ENCODE results near the gene NOP10. TPM values are rescaled to one million over a fixed set of nuclear protein-coding genes. Genes with fewer than 3 reads are reported as not detected.

Gene NOP10
- polyA plus RNA-seq, 1 donor (not counting 4 experiments of a cell fraction or from before 2014, with no cell fraction given) = 663 TPM

DNA sequence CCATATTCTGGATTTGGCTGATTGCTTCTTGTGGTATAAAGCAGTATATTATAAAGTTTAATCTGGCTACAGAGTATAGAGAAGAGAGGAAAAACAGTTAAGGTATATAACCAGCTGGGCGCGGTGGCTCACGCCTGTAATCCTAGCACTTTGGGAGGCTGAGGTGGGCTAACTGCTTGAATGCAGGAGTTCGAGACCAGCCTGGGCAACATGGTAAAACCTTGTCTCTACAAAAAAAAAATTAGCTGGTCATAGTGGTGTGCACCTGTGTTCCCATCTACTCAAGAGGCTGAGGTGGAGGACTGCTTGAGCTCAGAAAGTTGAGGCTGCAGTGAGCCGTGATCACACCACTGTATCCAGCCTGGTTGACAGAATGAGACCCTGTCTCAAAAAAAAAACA lies 12.7 kb downstream of the NOP10 start:
- no peak overlapping the region for H3K27ac ChIP-seq (ENCODE audit: control insufficient read depth, insufficient read depth, low read length)
- no peaks in the 10 kb centered on the region for H3K36me3 ChIP-seq (ENCODE audit: control insufficient read depth in 2 of 2, extremely low read depth in 1 of 2, insufficient read depth in 2 of 2, low read length in 2 of 2)
- H3K4me3 ChIP-seq (ENCODE audit: control insufficient read depth in 2 of 3, extremely low read depth in 1 of 3, insufficient read depth in 2 of 3, low read depth in 1 of 3, low read length in 3 of 3) = no peak overlapping the region
- no peak overlapping the region for H3K4me2 ChIP-seq (ENCODE audit: control insufficient read depth, extremely low read depth, insufficient read depth, low read depth, low read length)
- H3K27me3 ChIP-seq (ENCODE audit: control insufficient read depth, extremely low read depth, insufficient read depth, low read length) = no peaks in the 10 kb centered on the region
- dilution Hi-C loops (cut with MboI; ENCODE audit: extremely low pct_ligation_motif_present, low sequenced_read_pairs) = no loop called here
- H4K20me1 ChIP-seq (ENCODE audit: control insufficient read depth, extremely low read depth, insufficient read depth, low read length) = no peaks in the 10 kb centered on the region
- TF ChIP-seq, protein P1, sequence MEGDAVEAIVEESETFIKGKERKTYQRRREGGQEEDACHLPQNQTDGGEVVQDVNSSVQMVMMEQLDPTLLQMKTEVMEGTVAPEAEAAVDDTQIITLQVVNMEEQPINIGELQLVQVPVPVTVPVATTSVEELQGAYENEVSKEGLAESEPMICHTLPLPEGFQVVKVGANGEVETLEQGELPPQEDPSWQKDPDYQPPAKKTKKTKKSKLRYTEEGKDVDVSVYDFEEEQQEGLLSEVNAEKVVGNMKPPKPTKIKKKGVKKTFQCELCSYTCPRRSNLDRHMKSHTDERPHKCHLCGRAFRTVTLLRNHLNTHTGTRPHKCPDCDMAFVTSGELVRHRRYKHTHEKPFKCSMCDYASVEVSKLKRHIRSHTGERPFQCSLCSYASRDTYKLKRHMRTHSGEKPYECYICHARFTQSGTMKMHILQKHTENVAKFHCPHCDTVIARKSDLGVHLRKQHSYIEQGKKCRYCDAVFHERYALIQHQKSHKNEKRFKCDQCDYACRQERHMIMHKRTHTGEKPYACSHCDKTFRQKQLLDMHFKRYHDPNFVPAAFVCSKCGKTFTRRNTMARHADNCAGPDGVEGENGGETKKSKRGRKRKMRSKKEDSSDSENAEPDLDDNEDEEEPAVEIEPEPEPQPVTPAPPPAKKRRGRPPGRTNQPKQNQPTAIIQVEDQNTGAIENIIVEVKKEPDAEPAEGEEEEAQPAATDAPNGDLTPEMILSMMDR (optimal IDR thresholded peaks at IDR 0.05 in 1 of 3, IDR thresholded peaks at IDR 0.05 in 1 of 3, conservative IDR thresholded peaks at IDR 0.05 in 1 of 3; ENCODE audit: extremely low read depth in 1 of 3, insufficient read depth in 2 of 3, low read length in 3 of 3) = no peak
- no peak for TF ChIP-seq EZH2 (IDR thresholded peaks at IDR 0.05; ENCODE audit: low read length)
- no peak for FAIRE-seq
- no peak for DNase-seq (ENCODE audit: low read depth, low spot score)
- no peak overlapping the region for H3K9ac ChIP-seq (ENCODE audit: control insufficient read depth, extremely low read depth, insufficient read depth, low read length)
- H2AFZ ChIP-seq (ENCODE audit: control insufficient read depth, low read length) = no peak overlapping the region
- no peaks in the 10 kb centered on the region for H3K79me2 ChIP-seq (ENCODE audit: control insufficient read depth, insufficient read depth, low read length)
- no peaks in the 10 kb centered on the region for H3K9me1 ChIP-seq (ENCODE audit: control insufficient read depth, extremely low read depth, insufficient read depth, low read length)
- H3K9me3 ChIP-seq (ENCODE audit: control insufficient read depth, low read depth, low read length) = no peaks in the 10 kb centered on the region
- H3K4me1 ChIP-seq (ENCODE audit: control insufficient read depth, extremely low read depth, insufficient read depth, low read length) = no peaks in the 10 kb centered on the region

DNA sequence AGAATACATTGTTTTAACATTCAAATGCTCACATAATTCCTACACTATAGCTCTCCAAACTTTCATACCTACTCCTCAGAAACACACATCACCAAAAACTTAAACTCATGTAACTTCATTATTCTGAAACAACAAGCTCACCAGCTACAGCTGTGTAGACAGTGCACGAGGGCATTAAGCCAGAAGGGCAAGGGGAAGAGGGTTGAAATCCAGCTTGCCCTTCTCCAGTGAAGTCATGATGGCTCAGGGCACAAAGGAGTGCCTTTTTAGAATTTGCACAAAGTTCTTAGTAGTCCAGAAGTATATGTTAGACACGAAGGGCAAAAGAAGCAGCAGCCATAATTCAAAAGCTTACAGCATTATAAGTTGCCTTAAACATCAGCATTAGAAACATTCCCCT lies 13.9 kb downstream of the NOP10 start:
- no peak overlapping the region for H3K4me2 ChIP-seq (ENCODE audit: control insufficient read depth, extremely low read depth, insufficient read depth, low read depth, low read length)
- no peaks in the 10 kb centered on the region for H3K27me3 ChIP-seq (ENCODE audit: control insufficient read depth, extremely low read depth, insufficient read depth, low read length)
- no peaks in the 10 kb centered on the region for H3K4me1 ChIP-seq (ENCODE audit: control insufficient read depth, extremely low read depth, insufficient read depth, low read length)
- no peaks in the 10 kb centered on the region for H3K9me1 ChIP-seq (ENCODE audit: control insufficient read depth, extremely low read depth, insufficient read depth, low read length)
- no peaks in the 10 kb centered on the region for H3K79me2 ChIP-seq (ENCODE audit: control insufficient read depth, insufficient read depth, low read length)
- H3K4me3 ChIP-seq (ENCODE audit: control insufficient read depth in 2 of 3, extremely low read depth in 1 of 3, insufficient read depth in 2 of 3, low read depth in 1 of 3, low read length in 3 of 3) = no peak overlapping the region
- no peaks in the 10 kb centered on the region for H3K36me3 ChIP-seq (ENCODE audit: control insufficient read depth in 2 of 2, extremely low read depth in 1 of 2, insufficient read depth in 2 of 2, low read length in 2 of 2)
- no peak overlapping the region for H3K9ac ChIP-seq (ENCODE audit: control insufficient read depth, extremely low read depth, insufficient read depth, low read length)
- FAIRE-seq = no peak
- no peak overlapping the region for H2AFZ ChIP-seq (ENCODE audit: control insufficient read depth, low read length)
- TF ChIP-seq, protein P1 (optimal IDR thresholded peaks at IDR 0.05 in 1 of 3, IDR thresholded peaks at IDR 0.05 in 1 of 3, conservative IDR thresholded peaks at IDR 0.05 in 1 of 3; ENCODE audit: extremely low read depth in 1 of 3, insufficient read depth in 2 of 3, low read length in 3 of 3) = no peak
- no peak for TF ChIP-seq EZH2 (IDR thresholded peaks at IDR 0.05; ENCODE audit: low read length)
- no peak for DNase-seq (ENCODE audit: low read depth, low spot score)
- H3K9me3 ChIP-seq (ENCODE audit: control insufficient read depth, low read depth, low read length) = no peaks in the 10 kb centered on the region
- H4K20me1 ChIP-seq (ENCODE audit: control insufficient read depth, extremely low read depth, insufficient read depth, low read length) = no peaks in the 10 kb centered on the region
- dilution Hi-C loops (cut with MboI; ENCODE audit: extremely low pct_ligation_motif_present, low sequenced_read_pairs) = no loop called here
- H3K27ac ChIP-seq (ENCODE audit: control insufficient read depth, insufficient read depth, low read length) = no peak overlapping the region

Measured in keratinocyte (primary cell).